ENCODE results near the gene CRABP2.

Gene CRABP2

GRCh38 chr1:156682166-156682890 lies 23.1 kb downstream of the CRABP2 start:
- peak; percentile 15; the same call in 1 of the 2 replicates for TF ChIP-seq CTCF (conservative IDR thresholded peaks at IDR 0.05)
- no peak overlapping the region for H3K27ac ChIP-seq

- no peak overlapping the region for H3K27ac ChIP-seq
- TF ChIP-seq CTCF (conservative IDR thresholded peaks at IDR 0.05): no peak
Measured at GRCh38 chr1:156681196-156681960, 24.0 kb downstream of the CRABP2 start.

- H3K27ac ChIP-seq: no peak overlapping the region
- no peak for TF ChIP-seq CTCF (conservative IDR thresholded peaks at IDR 0.05)
Measured at GRCh38 chr1:156680056-156680455, 25.3 kb downstream of the CRABP2 start.

- H3K27ac ChIP-seq: peak overlapping the region; percentile 27; the same call in 1 of the 2 replicates
- peak; percentile 88 for TF ChIP-seq CTCF (conservative IDR thresholded peaks at IDR 0.05)
Measured at GRCh38 chr1:156677616-156678596, 27.5 kb downstream of the CRABP2 start.

- H3K27ac ChIP-seq: peak within 1 kb of the TSS; percentile 27; the same call in 1 of the 2 replicates
- no peak for TF ChIP-seq CTCF (conservative IDR thresholded peaks at IDR 0.05)
Measured at GRCh38 chr1:156676820-156677615, 28.4 kb downstream of the CRABP2 start, which contains the start of gene NES. Gene NES (minus strand): TSS chr1:156677407. CDS start chr1:156677264, 143 bp downstream.

- no peak overlapping the region for H3K27ac ChIP-seq
Measured at GRCh38 chr1:156676114-156676819, 29.1 kb downstream of the CRABP2 start.

More at GRCh38 chr1:156676114-156676819, 29.1 kb downstream of the CRABP2 start:
- TF ChIP-seq CTCF (conservative IDR thresholded peaks at IDR 0.05): no peak

Data from VCaP (cell line).